SK-N-SH (cell line): ENCODE measurements around the gene SARDH. TPM values are rescaled to one million over a fixed set of nuclear protein-coding genes. Genes with fewer than 3 reads are reported as not detected.
A peak's percentile ranks its signal among the peaks of the same experiment; 100 is the strongest.

Experiments
- CTCF ChIA-PET: fragments of 300-600, 350-600 bp; formaldehyde crosslinking; extraction: SDS; loops from one replicate; lab custom pipeline; 2021; lab: Yijun Ruan, JAX
- POLR2A ChIA-PET: fragments of 350-600 bp; sonication (Branson Sonifier 250); formaldehyde crosslinking; extraction: SDS; loops from one replicate; lab custom pipeline; 2020; ENCODE audit warnings: antibody characterized with exemption, inconsistent platforms; lab: Yijun Ruan, JAX
- DNase-seq: peaks from one replicate; pipeline ENCODE4 v3.0.0; 2012
- H2AFZ ChIP-seq: fragments of 200-600 bp; sonication (generic); 2 replicates; pipeline ENCODE4 v1.8.1; 2016; ENCODE audit warnings: antibody characterized with exemption, mild to moderate bottlenecking, low read depth
- H3F3A ChIP-seq: fragments of 200-600 bp; sonication (generic); replicated peaks from 2 replicates; pipeline ENCODE3; 2016; ENCODE audit warnings: antibody characterized with exemption, mild to moderate bottlenecking; ENCODE audit not compliant: insufficient read depth
- H3K27ac ChIP-seq, 2 experiments: fragments of 200-500 bp in 1 of 2; fragments of 200-600 bp in 1 of 2; sonication (Bioruptor generic) in 1 of 2; sonication (generic), shearing (Covaris generic) in 1 of 2; 2 replicates each; pipeline versions ENCODE4 v1.5.1 to v1.6.1; 2014 to 2016; ENCODE audit warnings: low read depth in 2 of 2, inconsistent platforms in 1 of 2, low read length in 1 of 2, mild to moderate bottlenecking in 1 of 2, mixed read lengths in 1 of 2
- H3K27me3 ChIP-seq: fragments of 200-600 bp; sonication (generic), shearing (Covaris generic); 2 replicates; pipeline ENCODE4 v1.6.1; 2016; ENCODE audit warnings: mixed run types; ENCODE audit not compliant: insufficient read depth
- H3K36me3 ChIP-seq, 2 experiments: fragments of 200-500 bp in 1 of 2; fragments of 200-600 bp in 1 of 2; sonication (Bioruptor generic) in 1 of 2; sonication (generic) in 1 of 2; replicated peaks in 1 of 2; 2 replicates each; pipeline versions ENCODE3 to v1.5.1; 2014 to 2016; ENCODE audit warnings: low read length in 1 of 2, mild to moderate bottlenecking in 1 of 2; ENCODE audit not compliant: insufficient read depth in 2 of 2, control insufficient read depth in 1 of 2
- H3K4me1 ChIP-seq, 2 experiments: fragments of 200-500 bp in 1 of 2; fragments of 200-600 bp in 1 of 2; sonication (Bioruptor generic) in 1 of 2; sonication (generic), shearing (Covaris generic) in 1 of 2; 2 replicates each; pipeline versions ENCODE4 v1.5.1 to v1.6.1; 2014 to 2016; ENCODE audit warnings: low read depth in 1 of 2, low read length in 1 of 2, mixed run types in 1 of 2; ENCODE audit not compliant: insufficient read depth in 2 of 2, control insufficient read depth in 1 of 2
- H3K4me2 ChIP-seq: fragments of 200-600 bp; sonication (generic), shearing (Covaris generic); 2 replicates; pipeline ENCODE4 v1.6.1; 2017; ENCODE audit warnings: mixed run types
- H3K4me3 ChIP-seq, 2 experiments: fragments of 200-500 bp in 1 of 2; fragments of 200-600 bp in 1 of 2; sonication (Bioruptor generic) in 1 of 2; sonication (generic), shearing (Covaris generic) in 1 of 2; 2 replicates each; pipeline versions ENCODE4 v1.5.1 to v1.8.1; 2014 to 2016; ENCODE audit warnings: low read depth in 2 of 2, inconsistent platforms in 1 of 2, low read length in 1 of 2, mild to moderate bottlenecking in 1 of 2, mixed read lengths in 1 of 2, moderate library complexity in 1 of 2
- H3K79me2 ChIP-seq: fragments of 200-600 bp; sonication (generic); 2 replicates; pipeline ENCODE4 v1.8.1; 2017; ENCODE audit warnings: mild to moderate bottlenecking; ENCODE audit not compliant: insufficient read depth
- H3K9ac ChIP-seq: fragments of 200-600 bp; sonication (generic); 2 replicates; pipeline ENCODE4 v1.6.1; 2017; ENCODE audit warnings: mixed run types
- H3K9me2 ChIP-seq: fragments of 200-600 bp; sonication (generic); 2 replicates; pipeline ENCODE4 v1.6.1; 2017; ENCODE audit warnings: mixed run types
- H3K9me3 ChIP-seq: fragments of 200-600 bp; sonication (generic); 2 replicates; pipeline ENCODE4 v1.6.1; 2017; ENCODE audit warnings: mixed run types, mild to moderate bottlenecking, moderate library complexity
- H4K20me1 ChIP-seq: fragments of 200-600 bp; sonication (generic); 2 replicates; pipeline ENCODE4 v1.6.1; 2017; ENCODE audit warnings: mild to moderate bottlenecking, mixed run types; ENCODE audit not compliant: insufficient read depth
- MEF2A ChIP-seq: IDR thresholded peaks from 2 replicates; pipeline ENCODE4 v1.4.0; 2012; ENCODE audit warnings: low read depth, borderline replicate concordance
- MXI1 ChIP-seq: IDR thresholded peaks from 2 replicates; pipeline ENCODE4 v1.6.1; 2012; ENCODE audit warnings: mild to moderate bottlenecking, low read depth, low read length, improper control_type of control experiment
- RAD21 ChIP-seq: IDR thresholded peaks from 2 replicates; pipeline ENCODE4 v1.6.1; 2012; ENCODE audit warnings: mild to moderate bottlenecking, low read length
- WGBS: methylation state at CpG from one replicate; pipeline ENCODE4 v1.1.6; 2017; ENCODE audit warnings: low lambda C conversion rate; 5-methylcytosine and 5-hydroxymethylcytosine counted together
- polyA plus RNA-seq, 3 experiments: library from polyadenylated mRNA; depleted of rRNA; stranded (reverse); fragments of >200 nt; gene quantifications; 2 replicates each; pipeline ENCODE4 v1.2.3, GENCODE V29; 2012
- TF ChIP-seq, protein P1 (sequence below): IDR thresholded peaks from 2 replicates; pipeline ENCODE4; 2012
- TF ChIP-seq, protein P2 (sequence below): fragments of 150-350 bp; IDR thresholded peaks from 2 replicates; pipeline ENCODE4 v1.6.1; 2016; ENCODE audit warnings: mild to moderate bottlenecking, low read depth, low read length
- TF ChIP-seq, protein P3 (sequence below): IDR thresholded peaks from 2 replicates; pipeline ENCODE4 v1.6.1; 2012; ENCODE audit warnings: mild to moderate bottlenecking, low read depth, low read length, moderate library complexity
- TF ChIP-seq, protein P4 (sequence below): IDR thresholded peaks from 2 replicates; pipeline ENCODE4 v1.4.0; 2012; ENCODE audit warnings: low read depth, borderline replicate concordance

Gene SARDH
- polyA plus RNA-seq, 1 of the 3 experiments (the other 2 are of a cell fraction): 5.9 TPM

DNA sequence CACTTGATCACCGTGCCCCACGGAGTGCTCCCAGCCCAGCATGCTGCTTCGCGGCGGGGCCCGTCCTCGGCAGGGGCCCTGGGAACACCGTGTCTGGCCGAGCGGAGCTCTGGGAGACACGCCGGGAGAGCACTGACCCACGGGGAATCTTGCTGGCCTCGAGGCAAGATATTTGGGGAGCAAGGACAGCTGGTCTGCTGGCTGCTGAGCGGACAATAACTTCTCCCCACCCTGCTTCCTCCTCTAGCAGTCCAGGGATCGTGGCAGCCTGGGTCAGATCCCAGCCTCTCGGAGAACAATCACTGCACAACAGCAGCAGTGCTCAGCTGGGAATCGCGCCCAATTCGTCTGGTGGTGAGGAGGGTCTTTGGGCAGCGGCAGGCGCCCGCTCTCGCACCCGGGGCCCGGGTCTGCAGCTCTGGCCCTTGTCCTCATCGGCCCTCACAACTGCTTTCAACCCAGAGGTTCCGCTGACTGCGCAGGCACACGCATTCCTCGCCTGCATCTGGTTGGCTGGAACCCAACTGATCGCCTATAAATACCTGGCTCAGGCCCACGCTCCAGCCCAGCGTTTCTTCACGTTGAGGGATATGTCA is 58.6 kb downstream of the SARDH start:
- 81% methylated on average over 29 of the region's 35 CpGs for WGBS
- Histone ChIP-seq H3F3A (no peaks in the 10 kb centered on the region), H3K9me2 (no peaks in the 10 kb centered on the region), H3K4me2 (no peak overlapping the region), H3K9me3 (no peaks in the 10 kb centered on the region), H3K4me3 (no peak overlapping the region), H2AFZ (no peak overlapping the region), H3K9ac (no peak overlapping the region), H3K4me1 (peaks cover 0 to 59% of the 10 kb centered on the region in 2 experiments; a peak in 2 of 4 replicates), H3K27ac (peak overlapping the region in 1 of 2 experiments; percentile 74; a peak in 2 of 4 replicates), H4K20me1 (no peaks in the 10 kb centered on the region), H3K79me2 (no peaks in the 10 kb centered on the region), H3K27me3 (no peaks in the 10 kb centered on the region), H3K36me3 (no peaks in the 10 kb centered on the region)
- DNase-seq: no peak
- ChIA-PET POLR2A (interaction anchor here (0.6 to 1.2 kb wide), 3 partner anchors 15 to 174 kb away, joined by 3 to 4 read pairs (median 4); no protein-coding TSS in a partner anchor), CTCF (interaction anchor here (1.0 to 2.1 kb wide), 6 partner anchors 15 to 146 kb away, joined by 3 to 8 read pairs (median 4); no protein-coding TSS in a partner anchor)
- TF ChIP-seq, protein P1, sequence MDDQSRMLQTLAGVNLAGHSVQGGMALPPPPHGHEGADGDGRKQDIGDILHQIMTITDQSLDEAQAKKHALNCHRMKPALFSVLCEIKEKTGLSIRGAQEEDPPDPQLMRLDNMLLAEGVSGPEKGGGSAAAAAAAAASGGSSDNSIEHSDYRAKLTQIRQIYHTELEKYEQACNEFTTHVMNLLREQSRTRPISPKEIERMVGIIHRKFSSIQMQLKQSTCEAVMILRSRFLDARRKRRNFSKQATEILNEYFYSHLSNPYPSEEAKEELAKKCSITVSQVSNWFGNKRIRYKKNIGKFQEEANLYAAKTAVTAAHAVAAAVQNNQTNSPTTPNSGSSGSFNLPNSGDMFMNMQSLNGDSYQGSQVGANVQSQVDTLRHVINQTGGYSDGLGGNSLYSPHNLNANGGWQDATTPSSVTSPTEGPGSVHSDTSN: no peak
- TF ChIP-seq MXI1: 0 out of 2 replicates have a peak, but pooled peaks have one; percentile 0

DNA sequence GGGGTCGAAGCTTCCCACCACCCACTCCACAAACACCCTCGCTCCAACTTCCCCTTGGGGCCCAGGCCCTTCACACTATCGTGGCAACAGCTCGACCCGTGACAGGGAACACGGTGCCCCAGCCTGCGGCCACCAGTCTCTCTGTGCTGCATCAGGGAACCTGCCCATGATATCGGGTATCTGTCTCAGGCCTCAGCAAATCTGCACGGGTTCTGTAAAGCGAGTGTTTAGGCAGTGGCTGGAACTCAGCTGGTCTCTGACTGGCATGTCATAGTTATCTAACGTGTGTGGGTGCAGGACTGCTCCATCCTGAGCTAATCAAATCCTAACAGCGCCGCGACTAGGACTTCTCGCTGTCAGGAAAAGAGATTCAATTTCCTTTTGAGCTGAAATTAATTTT is 59.1 kb downstream of the SARDH start:
- CTCF ChIA-PET: interaction anchor here (1.0 to 2.1 kb wide), 6 partner anchors 15 to 145 kb away, joined by 3 to 8 read pairs (median 4); no protein-coding TSS in a partner anchor
- no peak for DNase-seq

DNA sequence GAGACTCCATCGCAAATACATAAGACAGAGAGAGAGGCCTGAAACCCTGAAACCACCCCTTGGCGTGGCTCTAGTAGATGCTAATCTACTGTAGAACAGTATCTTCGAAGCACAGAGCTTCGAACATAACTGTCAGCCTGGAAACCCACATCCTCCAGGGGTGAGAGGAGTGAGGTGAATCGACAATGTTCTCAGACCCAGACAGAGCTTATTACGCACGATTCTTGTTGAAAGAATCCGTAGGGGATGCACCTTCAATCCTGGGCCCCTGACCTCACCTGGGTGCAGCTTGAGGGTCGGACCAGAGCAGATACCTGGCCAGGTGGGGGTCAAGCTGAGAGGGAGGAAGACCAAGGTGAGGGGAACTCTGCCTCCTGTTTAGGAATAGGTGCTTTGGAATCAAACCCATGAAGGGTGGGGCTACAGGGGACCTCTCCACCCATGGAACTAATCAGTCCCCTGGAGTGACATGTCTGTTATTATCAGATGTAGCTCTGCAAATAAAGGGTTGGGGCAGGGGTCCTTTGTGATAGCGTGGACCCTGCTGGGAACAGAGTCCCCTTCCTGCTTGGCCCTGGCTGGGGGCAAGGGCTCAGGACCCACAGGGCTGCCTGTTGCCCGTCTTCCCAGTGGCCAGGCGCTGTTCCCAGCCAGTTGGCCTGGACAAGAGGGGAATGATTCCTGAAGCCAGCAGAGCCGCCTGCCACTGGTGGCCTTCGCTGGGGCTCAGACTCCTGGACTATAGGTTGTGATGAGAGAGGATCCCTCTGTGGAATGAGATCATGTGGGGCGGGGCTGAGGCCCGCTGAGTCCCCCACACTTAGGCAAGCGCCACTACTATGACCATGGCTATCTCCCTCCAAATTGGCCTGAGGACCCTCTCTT is 60.8 kb downstream of the SARDH start:
- Histone ChIP-seq H3F3A (no peaks in the 10 kb centered on the region), H3K27me3 (no peaks in the 10 kb centered on the region), H3K27ac (no peak overlapping the region), H3K9ac (no peak overlapping the region), H3K9me2 (no peaks in the 10 kb centered on the region), H3K4me2 (no peak overlapping the region), H3K36me3 (no peaks in the 10 kb centered on the region), H3K4me3 (no peak overlapping the region), H4K20me1 (no peaks in the 10 kb centered on the region), H3K4me1 (peaks cover 0 to 38% of the 10 kb centered on the region in 2 experiments; a peak in 1 of 4 replicates), H2AFZ (no peak overlapping the region), H3K9me3 (no peaks in the 10 kb centered on the region), H3K79me2 (no peaks in the 10 kb centered on the region)
- 81% methylated on average over 13 of the region's 17 CpGs for WGBS
- CTCF ChIA-PET: interaction anchor here (0.9 to 1.3 kb wide), 2 partner anchors 50 to 65 kb away, joined by 3 read pairs; no protein-coding TSS in a partner anchor
- POLR2A ChIA-PET: no interaction called here
- DNase-seq: no peak
- TF ChIP-seq, protein P2, sequence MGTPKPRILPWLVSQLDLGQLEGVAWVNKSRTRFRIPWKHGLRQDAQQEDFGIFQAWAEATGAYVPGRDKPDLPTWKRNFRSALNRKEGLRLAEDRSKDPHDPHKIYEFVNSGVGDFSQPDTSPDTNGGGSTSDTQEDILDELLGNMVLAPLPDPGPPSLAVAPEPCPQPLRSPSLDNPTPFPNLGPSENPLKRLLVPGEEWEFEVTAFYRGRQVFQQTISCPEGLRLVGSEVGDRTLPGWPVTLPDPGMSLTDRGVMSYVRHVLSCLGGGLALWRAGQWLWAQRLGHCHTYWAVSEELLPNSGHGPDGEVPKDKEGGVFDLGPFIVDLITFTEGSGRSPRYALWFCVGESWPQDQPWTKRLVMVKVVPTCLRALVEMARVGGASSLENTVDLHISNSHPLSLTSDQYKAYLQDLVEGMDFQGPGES: no peak
- TF ChIP-seq, protein P3, sequence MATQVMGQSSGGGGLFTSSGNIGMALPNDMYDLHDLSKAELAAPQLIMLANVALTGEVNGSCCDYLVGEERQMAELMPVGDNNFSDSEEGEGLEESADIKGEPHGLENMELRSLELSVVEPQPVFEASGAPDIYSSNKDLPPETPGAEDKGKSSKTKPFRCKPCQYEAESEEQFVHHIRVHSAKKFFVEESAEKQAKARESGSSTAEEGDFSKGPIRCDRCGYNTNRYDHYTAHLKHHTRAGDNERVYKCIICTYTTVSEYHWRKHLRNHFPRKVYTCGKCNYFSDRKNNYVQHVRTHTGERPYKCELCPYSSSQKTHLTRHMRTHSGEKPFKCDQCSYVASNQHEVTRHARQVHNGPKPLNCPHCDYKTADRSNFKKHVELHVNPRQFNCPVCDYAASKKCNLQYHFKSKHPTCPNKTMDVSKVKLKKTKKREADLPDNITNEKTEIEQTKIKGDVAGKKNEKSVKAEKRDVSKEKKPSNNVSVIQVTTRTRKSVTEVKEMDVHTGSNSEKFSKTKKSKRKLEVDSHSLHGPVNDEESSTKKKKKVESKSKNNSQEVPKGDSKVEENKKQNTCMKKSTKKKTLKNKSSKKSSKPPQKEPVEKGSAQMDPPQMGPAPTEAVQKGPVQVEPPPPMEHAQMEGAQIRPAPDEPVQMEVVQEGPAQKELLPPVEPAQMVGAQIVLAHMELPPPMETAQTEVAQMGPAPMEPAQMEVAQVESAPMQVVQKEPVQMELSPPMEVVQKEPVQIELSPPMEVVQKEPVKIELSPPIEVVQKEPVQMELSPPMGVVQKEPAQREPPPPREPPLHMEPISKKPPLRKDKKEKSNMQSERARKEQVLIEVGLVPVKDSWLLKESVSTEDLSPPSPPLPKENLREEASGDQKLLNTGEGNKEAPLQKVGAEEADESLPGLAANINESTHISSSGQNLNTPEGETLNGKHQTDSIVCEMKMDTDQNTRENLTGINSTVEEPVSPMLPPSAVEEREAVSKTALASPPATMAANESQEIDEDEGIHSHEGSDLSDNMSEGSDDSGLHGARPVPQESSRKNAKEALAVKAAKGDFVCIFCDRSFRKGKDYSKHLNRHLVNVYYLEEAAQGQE: no peak
- TF ChIP-seq, protein P4, sequence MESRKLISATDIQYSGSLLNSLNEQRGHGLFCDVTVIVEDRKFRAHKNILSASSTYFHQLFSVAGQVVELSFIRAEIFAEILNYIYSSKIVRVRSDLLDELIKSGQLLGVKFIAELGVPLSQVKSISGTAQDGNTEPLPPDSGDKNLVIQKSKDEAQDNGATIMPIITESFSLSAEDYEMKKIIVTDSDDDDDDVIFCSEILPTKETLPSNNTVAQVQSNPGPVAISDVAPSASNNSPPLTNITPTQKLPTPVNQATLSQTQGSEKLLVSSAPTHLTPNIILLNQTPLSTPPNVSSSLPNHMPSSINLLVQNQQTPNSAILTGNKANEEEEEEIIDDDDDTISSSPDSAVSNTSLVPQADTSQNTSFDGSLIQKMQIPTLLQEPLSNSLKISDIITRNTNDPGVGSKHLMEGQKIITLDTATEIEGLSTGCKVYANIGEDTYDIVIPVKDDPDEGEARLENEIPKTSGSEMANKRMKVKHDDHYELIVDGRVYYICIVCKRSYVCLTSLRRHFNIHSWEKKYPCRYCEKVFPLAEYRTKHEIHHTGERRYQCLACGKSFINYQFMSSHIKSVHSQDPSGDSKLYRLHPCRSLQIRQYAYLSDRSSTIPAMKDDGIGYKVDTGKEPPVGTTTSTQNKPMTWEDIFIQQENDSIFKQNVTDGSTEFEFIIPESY: no peak
- TF ChIP-seq MEF2A: no peak

More for the DNA sequence above, 59.1 kb downstream of the SARDH start:
- Histone ChIP-seq H3K4me3 (no peak overlapping the region), H3K9ac (no peak overlapping the region), H2AFZ (no peak overlapping the region), H3K27me3 (no peaks in the 10 kb centered on the region), H3K79me2 (no peaks in the 10 kb centered on the region), H3K36me3 (no peaks in the 10 kb centered on the region), H3K27ac (peak overlapping the region in 1 of 2 experiments; percentile 74; a peak in 2 of 4 replicates), H3F3A (no peaks in the 10 kb centered on the region), H3K9me2 (no peaks in the 10 kb centered on the region), H3K9me3 (no peaks in the 10 kb centered on the region), H3K4me1 (peaks cover 0 to 54% of the 10 kb centered on the region in 2 experiments; a peak in 2 of 4 replicates), H3K4me2 (no peak overlapping the region), H4K20me1 (no peaks in the 10 kb centered on the region)
- 71% methylated on average over 15 of the region's 15 CpGs for WGBS
- POLR2A ChIA-PET: interaction anchor here (0.6 to 1.2 kb wide), 3 partner anchors 15 to 173 kb away, joined by 3 to 4 read pairs (median 4); no protein-coding TSS in a partner anchor
- TF ChIP-seq RAD21: no peak
- TF ChIP-seq MXI1: 0 out of 2 replicates have a peak, but pooled peaks have one; percentile 29
